Caco-2 (cell line): Measurements from ENCODE around the gene CHST12. TPM values are rescaled to one million over a fixed set of nuclear protein-coding genes. Genes with fewer than 3 reads are reported as not detected.
"Not testable (repeated sequence)": the region's sequence is repeated elsewhere in the genome, so short reads cannot be mapped to it uniquely, and the experiment has no call there.

Experiments
- BruUV-seq: library from RNA; stranded (reverse); fragments of 400-500 nt; replicated peaks from 2 replicates; lab custom pipeline; 2021; lab: Mats Ljungman, UMichigan
- CTCF ChIA-PET: fragments of 300-600 bp; sonication (Branson Sonifier 250); formaldehyde crosslinking; loops from one replicate; lab custom pipeline; 2022; ENCODE audit warnings: antibody characterized with exemption; lab: Charles Lee
- POLR2A ChIA-PET: fragments of 300-600 bp; sonication (Branson Sonifier 250); formaldehyde crosslinking; loops from one replicate; lab custom pipeline; 2022; ENCODE audit warnings: antibody characterized with exemption; lab: Charles Lee
- DNase-seq, 2 experiments: peaks; one replicate each; pipeline versions ENCODE4 v3.0.0 to v3.0.0-alpha.2; 2020 to 2022
- H3K27me3 ChIP-seq: replicated peaks from 2 replicates; pipeline ENCODE4 v1.6.0; 2011; ENCODE audit warnings: low read length; ENCODE audit not compliant: control insufficient read depth, insufficient read depth
- H3K36me3 ChIP-seq: 2 replicates; pipeline ENCODE4 v1.5.1; 2011; ENCODE audit warnings: low read length; ENCODE audit not compliant: control insufficient read depth, insufficient read depth
- H3K4me1 ChIP-seq: fragments of 250-450 bp; sonication (Bioruptor Pico); 2 replicates; pipeline ENCODE4 v1.5.1; 2020; ENCODE audit warnings: mild to moderate bottlenecking
- H3K4me3 ChIP-seq: 2 replicates; pipeline ENCODE4 v1.5.1; 2011; ENCODE audit warnings: low read depth, mild to moderate bottlenecking, control low read depth, low read length
- H3K9me3 ChIP-seq: fragments of 250-450 bp; sonication (Bioruptor Pico); 2 replicates; pipeline ENCODE4 v1.5.1; 2020; ENCODE audit warnings: mild to moderate bottlenecking, moderate library complexity
- H3K27ac Mint-ChIP-seq: one replicate; pipeline ENCODE4 v1.8.0; 2022; ENCODE audit warnings: mixed read lengths; ENCODE audit not compliant: unreplicated experiment
- H3K27me3 Mint-ChIP-seq: one replicate; pipeline ENCODE4 v1.8.0; 2022; ENCODE audit warnings: mixed read lengths; ENCODE audit not compliant: insufficient read depth, unreplicated experiment
- H3K36me3 Mint-ChIP-seq: one replicate; pipeline ENCODE4 v1.8.0; 2022; ENCODE audit warnings: mild to moderate bottlenecking, mixed read lengths; ENCODE audit not compliant: insufficient read depth, unreplicated experiment
- H3K4me1 Mint-ChIP-seq: one replicate; pipeline ENCODE4 v1.8.0; 2022; ENCODE audit warnings: low read depth, mixed read lengths; ENCODE audit not compliant: unreplicated experiment
- H3K4me3 Mint-ChIP-seq: one replicate; pipeline ENCODE4 v1.8.0; 2022; ENCODE audit warnings: mild to moderate bottlenecking, moderate library complexity, mixed read lengths; ENCODE audit not compliant: unreplicated experiment
- H3K9me3 Mint-ChIP-seq: one replicate; pipeline ENCODE4 v1.8.0; 2022; ENCODE audit warnings: mixed read lengths; ENCODE audit not compliant: unreplicated experiment
- CTCF ChIP-seq, 2 experiments: fragments of 200-600 bp in 1 of 2; IDR thresholded peaks; 1 replicate in 1 of 2; 2 replicates in 1 of 2; pipeline versions ENCODE4 v1.5.1 to v1.8.0; 2011 to 2022; ENCODE audit warnings: antibody characterized with exemption in 1 of 2, control low read depth in 1 of 2, inconsistent platforms in 1 of 2, low read depth in 1 of 2, low read length in 1 of 2, mild to moderate bottlenecking in 1 of 2, moderate library complexity in 1 of 2; ENCODE audit not compliant: insufficient read depth in 1 of 2, severe bottlenecking in 1 of 2, unreplicated experiment in 1 of 2
- intact Hi-C: fragments of 100-400 bp; cut with micrococcal nuclease; formaldehyde crosslinking; loops from one replicate; pipeline ENCODE4 v1.10.0; 2022; ENCODE audit not compliant: unreplicated experiment
- total RNA-seq: library from RNA; stranded (reverse); gene quantifications from 2 replicates; pipeline ENCODE4 v1.2.3, GENCODE V29; 2022

The CHST12 gene
- total RNA-seq, 1 experiment from 2014 or later = 28.0 TPM

- no peak for DNase-seq
- no TSS peak for BruUV-seq
- Histone ChIP-seq H3K9me3 (no peaks in the 10 kb centered on the region), H3K4me3 (no peak overlapping the region), H3K27me3 (no peaks in the 10 kb centered on the region), H3K36me3 (peaks cover 12% of the 10 kb centered on the region), H3K4me1 (no peaks in the 10 kb centered on the region)
- intact Hi-C loops = no loop called here
- Mint-ChIP-seq H3K9me3 (no peaks in the 10 kb centered on the region), H3K4me1 (peaks cover 6% of the 10 kb centered on the region), H3K27me3 (no peaks in the 10 kb centered on the region), H3K4me3 (no peak overlapping the region), H3K36me3 (peaks cover 97% of the 10 kb centered on the region), H3K27ac (no peak overlapping the region)
- ChIA-PET CTCF (no interaction called here), POLR2A (no interaction called here)
- TF ChIP-seq CTCF (IDR thresholded peaks at IDR 0.05; ENCODE audit: insufficient read depth in 1 of 2, low read depth in 1 of 2, low read length in 1 of 2, severe bottlenecking in 1 of 2, unreplicated experiment in 1 of 2) = no peak
These were observed 28.3 kb upstream of the CHST12 start for GRCh38 chr7:2374830-2375728.

DNA sequence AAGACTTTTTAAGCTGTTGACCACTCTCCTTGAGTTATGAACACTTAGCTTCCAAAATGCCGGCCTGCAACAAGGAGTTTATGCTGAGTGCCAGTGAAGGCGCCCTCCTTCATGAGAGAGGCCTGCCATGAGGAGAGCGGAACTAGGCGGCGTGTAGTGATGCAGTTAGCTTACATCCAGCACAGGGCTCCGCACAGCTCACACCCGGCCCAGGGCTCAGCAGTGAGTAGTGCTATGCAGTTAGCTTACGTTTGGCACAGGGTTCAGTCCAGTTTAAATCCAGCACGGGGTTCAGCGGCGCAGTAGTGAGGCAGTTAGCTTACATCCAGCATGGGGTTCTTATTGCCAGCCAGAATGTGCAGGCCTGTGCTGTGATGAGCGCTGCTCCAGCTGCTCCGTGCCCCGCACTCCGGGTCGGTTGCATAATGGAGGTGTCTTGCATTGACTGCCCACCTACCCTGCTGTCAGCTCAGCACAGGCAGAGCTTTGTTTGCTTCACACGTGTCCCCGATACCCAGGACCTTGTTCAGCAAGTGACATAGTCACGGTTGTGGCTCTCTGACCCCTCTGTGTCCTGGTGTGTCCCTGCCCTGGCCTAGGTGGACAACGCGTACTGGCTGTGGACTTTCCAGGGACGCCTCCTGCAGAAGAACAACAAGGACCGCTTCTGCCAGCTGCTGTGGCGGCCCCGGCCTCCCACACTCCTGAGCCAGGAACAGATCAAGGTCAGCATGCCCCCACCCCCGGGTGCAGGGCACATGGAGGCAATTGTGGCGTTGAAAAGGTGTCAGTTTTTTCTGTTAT is 26.9 kb upstream of the CHST12 start:
- Mint-ChIP-seq H3K27ac (peak overlapping the region; percentile 13), H3K36me3 (peaks cover 97% of the 10 kb centered on the region), H3K9me3 (no peaks in the 10 kb centered on the region), H3K4me3 (peak overlapping the region; percentile 3), H3K4me1 (peaks cover 6% of the 10 kb centered on the region), H3K27me3 (no peaks in the 10 kb centered on the region)
- no TSS peak for BruUV-seq
- ChIA-PET CTCF (interaction anchor here (0.5 to 0.6 kb wide), 2 partner anchors 96 to 227 kb away, joined by 3 to 4 read pairs; no protein-coding TSS in a partner anchor), POLR2A (interaction anchor here (0.5 to 0.6 kb wide), 2 partner anchors 7 to 85 kb away, joined by 3 to 4 read pairs; no protein-coding TSS in a partner anchor)
- no peaks in the 10 kb centered on the region for H3K4me1 ChIP-seq
- no peaks in the 10 kb centered on the region for H3K9me3 ChIP-seq
- H3K27me3 ChIP-seq = no peaks in the 10 kb centered on the region
- TF ChIP-seq CTCF (IDR thresholded peaks at IDR 0.05; ENCODE audit: insufficient read depth in 1 of 2, low read depth in 1 of 2, low read length in 1 of 2, severe bottlenecking in 1 of 2, unreplicated experiment in 1 of 2) = no peak
- H3K4me3 ChIP-seq = no peak overlapping the region
- intact Hi-C loops = no loop called here
- DNase-seq = no peak
- H3K36me3 ChIP-seq = peaks cover 9% of the 10 kb centered on the region

- DNase-seq, H3K4me1 Mint-ChIP-seq, H3K9me3 ChIP-seq, H3K4me3 ChIP-seq, CTCF ChIA-PET, H3K36me3 ChIP-seq, H3K4me1 ChIP-seq, intact Hi-C loops, H3K27me3 ChIP-seq, H3K9me3 Mint-ChIP-seq, H3K27me3 Mint-ChIP-seq, H3K4me3 Mint-ChIP-seq, BruUV-seq, POLR2A ChIA-PET: not testable (repeated sequence)
- peak overlapping the region; percentile 13 for H3K27ac Mint-ChIP-seq
- H3K36me3 Mint-ChIP-seq = peaks cover 97% of the 10 kb centered on the region
These were observed 25.9 kb upstream of the CHST12 start for GRCh38 chr7:2377492-2377891.

GRCh38 chr7:2378125-2378524 is 25.3 kb upstream of the CHST12 start:
- H3K9me3 ChIP-seq, H3K4me3 Mint-ChIP-seq, H3K27ac Mint-ChIP-seq, H3K4me3 ChIP-seq, H3K4me1 ChIP-seq, H3K27me3 Mint-ChIP-seq, CTCF ChIA-PET, H3K9me3 Mint-ChIP-seq, H3K27me3 ChIP-seq, POLR2A ChIA-PET, H3K36me3 ChIP-seq, BruUV-seq, H3K4me1 Mint-ChIP-seq, DNase-seq, intact Hi-C loops: not testable (repeated sequence)
- H3K36me3 Mint-ChIP-seq = peaks cover 96% of the 10 kb centered on the region
